GM15510 (cell line): ENCODE data around the gene FARS2.

Experiments
- POLR2A ChIP-seq: IDR thresholded peaks from 3 replicates; pipeline ENCODE4 v1.6.1; 2011; ENCODE audit warnings: borderline replicate concordance; ENCODE audit not compliant: insufficient read length; ENCODE audit errors: extremely low read depth

FARS2 gene

GRCh38 chr6:5390177-5390576, 128.9 kb downstream of the FARS2 start:
- no peak for TF ChIP-seq POLR2A

GRCh38 chr6:5394280-5394679, 133.0 kb downstream of the FARS2 start:
- TF ChIP-seq POLR2A, result no peak

GRCh38 chr6:5395719-5396118, 134.4 kb downstream of the FARS2 start:
- TF ChIP-seq POLR2A, result no peak

- no peak for TF ChIP-seq POLR2A
Observed at GRCh38 chr6:5398530-5398929, 137.2 kb downstream of the FARS2 start.

- TF ChIP-seq POLR2A, result no peak
Observed at GRCh38 chr6:5399391-5399790, 138.1 kb downstream of the FARS2 start.

- TF ChIP-seq POLR2A, result no peak
Observed at GRCh38 chr6:5401845-5402738, 140.8 kb downstream of the FARS2 start.

GRCh38 chr6:5403076-5403475, 141.8 kb downstream of the FARS2 start:
- no peak for TF ChIP-seq POLR2A

- TF ChIP-seq POLR2A, result no peak
Observed at GRCh38 chr6:5403609-5404008, 142.3 kb downstream of the FARS2 start.

- no peak for TF ChIP-seq POLR2A
Observed at GRCh38 chr6:5405976-5406375, 144.7 kb downstream of the FARS2 start.

GRCh38 chr6:5411414-5411813, 150.1 kb downstream of the FARS2 start:
- TF ChIP-seq POLR2A, result no peak

- no peak for TF ChIP-seq POLR2A
Observed at GRCh38 chr6:5412017-5412416, 150.7 kb downstream of the FARS2 start.

GRCh38 chr6:5412663-5413062, 151.3 kb downstream of the FARS2 start:
- TF ChIP-seq POLR2A, result no peak

- no peak for TF ChIP-seq POLR2A
Observed at GRCh38 chr6:5416250-5416649, 154.9 kb downstream of the FARS2 start.

- TF ChIP-seq POLR2A, result no peak
Observed at GRCh38 chr6:5422321-5422915, 161.1 kb downstream of the FARS2 start.

- no peak for TF ChIP-seq POLR2A
Observed at GRCh38 chr6:5423251-5423650, 161.9 kb downstream of the FARS2 start.

- TF ChIP-seq POLR2A, result no peak
Observed at GRCh38 chr6:5424726-5425125, 163.4 kb downstream of the FARS2 start.

GRCh38 chr6:5425267-5425666, 164.0 kb downstream of the FARS2 start:
- no peak for TF ChIP-seq POLR2A

GRCh38 chr6:5425797-5426196, 164.5 kb downstream of the FARS2 start:
- TF ChIP-seq POLR2A, result no peak
